Keratinocyte (primary cell): ENCODE measurements around the gene GRIA1.

Experiments
- EZH2 ChIP-seq: IDR thresholded peaks from one replicate; pipeline ENCODE4 v1.6.1; 2012; ENCODE audit warnings: inconsistent platforms, mild to moderate bottlenecking, low read length, moderate library complexity
- TF ChIP-seq, protein P1 (sequence below), 3 experiments: IDR thresholded peaks in 1 of 3; conservative IDR thresholded peaks in 1 of 3; optimal IDR thresholded peaks in 1 of 3; 2 replicates in 2 of 3; 3 replicates in 1 of 3; pipeline versions ENCODE3 to v1.5.1; 2011; ENCODE audit warnings: low read length in 3 of 3, mild to moderate bottlenecking in 3 of 3, moderate library complexity in 2 of 3, control low read depth in 1 of 3, inconsistent platforms in 1 of 3; ENCODE audit not compliant: insufficient read depth in 2 of 3; ENCODE audit errors: extremely low read depth in 1 of 3

DNA sequence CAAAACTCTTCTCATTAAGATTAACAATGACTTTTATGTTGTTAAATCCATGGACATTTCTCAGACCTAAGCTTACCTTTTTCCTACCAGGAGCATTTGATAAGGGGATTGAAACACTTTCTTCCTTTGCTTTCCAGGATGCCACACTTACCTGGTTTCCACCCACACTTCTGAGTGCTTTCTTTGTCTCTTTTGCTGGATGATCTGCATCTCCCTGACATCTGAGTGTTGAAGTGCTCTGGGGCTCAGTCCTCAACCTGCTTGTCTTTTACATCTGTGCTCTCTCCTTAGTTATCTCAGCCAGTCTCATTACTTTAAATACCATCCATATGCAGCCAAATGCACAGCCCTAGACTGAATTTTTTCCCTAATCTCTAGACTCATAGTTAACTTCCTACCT, 22.9 kb upstream of the GRIA1 start:
- TF ChIP-seq, protein P1, sequence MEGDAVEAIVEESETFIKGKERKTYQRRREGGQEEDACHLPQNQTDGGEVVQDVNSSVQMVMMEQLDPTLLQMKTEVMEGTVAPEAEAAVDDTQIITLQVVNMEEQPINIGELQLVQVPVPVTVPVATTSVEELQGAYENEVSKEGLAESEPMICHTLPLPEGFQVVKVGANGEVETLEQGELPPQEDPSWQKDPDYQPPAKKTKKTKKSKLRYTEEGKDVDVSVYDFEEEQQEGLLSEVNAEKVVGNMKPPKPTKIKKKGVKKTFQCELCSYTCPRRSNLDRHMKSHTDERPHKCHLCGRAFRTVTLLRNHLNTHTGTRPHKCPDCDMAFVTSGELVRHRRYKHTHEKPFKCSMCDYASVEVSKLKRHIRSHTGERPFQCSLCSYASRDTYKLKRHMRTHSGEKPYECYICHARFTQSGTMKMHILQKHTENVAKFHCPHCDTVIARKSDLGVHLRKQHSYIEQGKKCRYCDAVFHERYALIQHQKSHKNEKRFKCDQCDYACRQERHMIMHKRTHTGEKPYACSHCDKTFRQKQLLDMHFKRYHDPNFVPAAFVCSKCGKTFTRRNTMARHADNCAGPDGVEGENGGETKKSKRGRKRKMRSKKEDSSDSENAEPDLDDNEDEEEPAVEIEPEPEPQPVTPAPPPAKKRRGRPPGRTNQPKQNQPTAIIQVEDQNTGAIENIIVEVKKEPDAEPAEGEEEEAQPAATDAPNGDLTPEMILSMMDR (optimal IDR thresholded peaks at IDR 0.05 in 1 of 3, IDR thresholded peaks at IDR 0.05 in 1 of 3, conservative IDR thresholded peaks at IDR 0.05 in 1 of 3; ENCODE audit: extremely low read depth in 1 of 3, insufficient read depth in 2 of 3, low read length in 3 of 3) = no peak
- no peak for TF ChIP-seq EZH2
